CD4-positive, alpha-beta T cell (primary cell): ENCODE results near the gene LOX. TPM values are rescaled to one million over a fixed set of nuclear protein-coding genes. Genes with fewer than 3 reads are reported as not detected.

Experiments used
- ATAC-seq: fragments of 200-7000 bp; cut with Tn5 transposase; one replicate; pipeline ENCODE4 v1.10.0; 2022; ENCODE audit warnings: mild to moderate bottlenecking; ENCODE audit not compliant: poor library complexity
- CTCF ChIA-PET: fragments of 350-600 bp; sonication (Branson Sonifier 250); formaldehyde crosslinking; loops from one replicate; lab custom pipeline; 2021; ENCODE audit warnings: antibody characterized with exemption, inconsistent platforms; lab: Charles Lee
- POLR2A ChIA-PET: fragments of 350-600 bp; sonication (Branson Sonifier 250); formaldehyde crosslinking; loops from one replicate; lab custom pipeline; 2021; ENCODE audit warnings: antibody characterized with exemption, inconsistent platforms; lab: Charles Lee
- DNase-seq, 14 experiments: peaks; one replicate each; pipeline ENCODE4 v3.0.0-alpha.2; 2013 to 2020; ENCODE audit warnings: mixed read lengths in 2 of 14
- H3K27ac ChIP-seq, 2 donors: one replicate each; pipeline versions ENCODE4 v1.5.1 to v1.7.0; 2013; ENCODE audit warnings: low read length in 2 of 2, low read depth in 1 of 2, mild to moderate bottlenecking in 1 of 2
- H3K27me3 ChIP-seq, 2 experiments: 1 replicate in 1 of 2; 2 replicates in 1 of 2; pipeline versions ENCODE4 v1.6.1 to v1.7.0; 2013; ENCODE audit warnings: low read length in 2 of 2, control low read depth in 1 of 2, mild to moderate bottlenecking in 1 of 2, moderate library complexity in 1 of 2; ENCODE audit not compliant: insufficient read depth in 2 of 2, control insufficient read depth in 1 of 2
- H3K36me3 ChIP-seq: one replicate; pipeline ENCODE4 v1.6.1; 2013; ENCODE audit warnings: low read length, control low read depth; ENCODE audit not compliant: insufficient read depth
- H3K4me1 ChIP-seq: one replicate; pipeline ENCODE4 v1.6.1; 2013; ENCODE audit warnings: low read length, control low read depth; ENCODE audit not compliant: insufficient read depth
- H3K4me3 ChIP-seq: one replicate; pipeline ENCODE4 v1.5.1; 2013; ENCODE audit warnings: mild to moderate bottlenecking, low read length, moderate library complexity
- H3K9me3 ChIP-seq, 2 experiments: 1 replicate in 1 of 2; 2 replicates in 1 of 2; pipeline versions ENCODE4 v1.6.1 to v1.7.0; 2013; ENCODE audit warnings: low read length in 2 of 2, mild to moderate bottlenecking in 2 of 2, control low read depth in 1 of 2, moderate library complexity in 1 of 2; ENCODE audit not compliant: control insufficient read depth in 1 of 2, insufficient read depth in 1 of 2
- H3K27ac Mint-ChIP-seq: one replicate; pipeline ENCODE4 v1.8.0; 2020; ENCODE audit warnings: mixed read lengths
- H3K27me3 Mint-ChIP-seq: one replicate; pipeline ENCODE4 v1.8.0; 2021; ENCODE audit warnings: mixed read lengths
- H3K36me3 Mint-ChIP-seq: one replicate; pipeline ENCODE4 v1.8.0; 2021; ENCODE audit warnings: low read depth, mixed read lengths
- H3K4me1 Mint-ChIP-seq: one replicate; pipeline ENCODE4 v1.8.0; 2021; ENCODE audit warnings: low read depth, mixed read lengths
- H3K4me3 Mint-ChIP-seq: one replicate; pipeline ENCODE4 v1.8.0; 2020; ENCODE audit warnings: mild to moderate bottlenecking, mixed read lengths
- H3K9me3 Mint-ChIP-seq: one replicate; pipeline ENCODE4 v1.8.0; 2020; ENCODE audit warnings: mixed read lengths
- CTCF ChIP-seq: fragments of 200-600 bp; IDR thresholded peaks from one replicate; pipeline ENCODE4 v1.8.0; 2022; ENCODE audit warnings: antibody characterized with exemption, mild to moderate bottlenecking
- intact Hi-C, 2 experiments: fragments of 100-400 bp; cut with DNase I in 1 of 2; cut with micrococcal nuclease in 1 of 2; formaldehyde crosslinking; loops; one replicate each; pipeline versions ENCODE4 v1.15.1 to v1.9.0; 2023 to 2025; cut with DNase I, micrococcal nuclease
- total RNA-seq, 174 experiments: library from RNA in 2 of 174; stranded (reverse) in 2 of 174; gene quantifications; one replicate each; pipeline ENCODE4 v1.2.3 and lab custom pipeline; 2021 to 2026

Gene LOX
- total RNA-seq, 2 experiments from 2014 or later, result 0.06 to 0.11 TPM

- Histone ChIP-seq H3K4me1 (no peaks in the 10 kb centered on the region), H3K4me3 (no peak overlapping the region), H3K27me3 (peaks cover 0 to 7% of the 10 kb centered on the region in 2 experiments), H3K36me3 (no peaks in the 10 kb centered on the region), H3K9me3 (no peaks in the 10 kb centered on the region), H3K27ac (no peak overlapping the region)
- Mint-ChIP-seq H3K27me3 (peaks cover 9% of the 10 kb centered on the region), H3K9me3 (no peaks in the 10 kb centered on the region), H3K4me3 (no peak overlapping the region), H3K36me3 (no peaks in the 10 kb centered on the region), H3K27ac (no peak overlapping the region), H3K4me1 (no peaks in the 10 kb centered on the region)
- ChIA-PET CTCF (no interaction called here), POLR2A (no interaction called here)
- no peak for TF ChIP-seq CTCF
- DNase-seq, result no peak
- intact Hi-C loops, result no loop called here
- ATAC-seq, result no peak
Measured at GRCh38 chr5:122085041-122085440, 7.0 kb upstream of the LOX start.

- Mint-ChIP-seq H3K27me3 (peaks cover 23% of the 10 kb centered on the region), H3K9me3 (no peaks in the 10 kb centered on the region), H3K36me3 (no peaks in the 10 kb centered on the region), H3K4me1 (no peaks in the 10 kb centered on the region), H3K4me3 (no peak overlapping the region), H3K27ac (no peak overlapping the region)
- Histone ChIP-seq H3K4me3 (no peak overlapping the region), H3K27me3 (peaks cover 5 to 19% of the 10 kb centered on the region in 2 experiments), H3K27ac (no peak overlapping the region), H3K9me3 (no peaks in the 10 kb centered on the region), H3K4me1 (no peaks in the 10 kb centered on the region), H3K36me3 (no peaks in the 10 kb centered on the region)
- CTCF ChIA-PET, result no interaction called here
- DNase-seq, result no peak
- no peak for ATAC-seq
- intact Hi-C loops, result no loop called here
- POLR2A ChIA-PET, result no interaction called here
- no peak for TF ChIP-seq CTCF
Measured at GRCh38 chr5:122083535-122083934, 5.5 kb upstream of the LOX start.

GRCh38 chr5:122081541-122081940, 3.5 kb upstream of the LOX start:
- Histone ChIP-seq H3K36me3 (no peaks in the 10 kb centered on the region), H3K27ac (no peak overlapping the region), H3K4me3 (no peak overlapping the region), H3K27me3 (peaks cover 21 to 39% of the 10 kb centered on the region in 2 experiments), H3K4me1 (peaks cover 17% of the 10 kb centered on the region), H3K9me3 (peaks cover 0 to 15% of the 10 kb centered on the region in 2 experiments)
- TF ChIP-seq CTCF, result no peak
- no peak overlapping the region for H3K4me3 Mint-ChIP-seq
- peaks cover 13% of the 10 kb centered on the region for H3K4me1 Mint-ChIP-seq
- ChIA-PET CTCF (no interaction called here), POLR2A (no interaction called here)
- no peaks in the 10 kb centered on the region for H3K9me3 Mint-ChIP-seq
- intact Hi-C loops, result no loop called here
- ATAC-seq (no peak), DNase-seq (no peak)
- no peak overlapping the region for H3K27ac Mint-ChIP-seq
- H3K27me3 Mint-ChIP-seq, result peaks cover 39% of the 10 kb centered on the region
- no peaks in the 10 kb centered on the region for H3K36me3 Mint-ChIP-seq
